T-helper 17 cell (primary cell): ENCODE results near the gene CDCA7L. TPM values are rescaled to one million over a fixed set of nuclear protein-coding genes. Genes with fewer than 3 reads are reported as not detected.
A peak's percentile ranks its signal among the peaks of the same experiment; 100 is the strongest.
"Not testable (repeated sequence)": the region's sequence is repeated elsewhere in the genome, so short reads cannot be mapped to it uniquely, and the experiment has no call there.

ENCODE experiments used
- ATAC-seq: fragments of 150-1000 bp; cut with Tn5 transposase; 2 replicates; pipeline ENCODE4 v1.10.0; 2021; ENCODE audit warnings: mild to moderate bottlenecking, moderate library complexity
- DNase-seq, 3 donors: peaks; one replicate each; pipeline versions ENCODE4 v3.0.0 to v3.0.0-alpha.2; 2020 to 2021
- H3K9me3 ChIP-seq: one replicate; pipeline ENCODE4 v1.7.0; 2013; ENCODE audit warnings: low read length, mild to moderate bottlenecking; ENCODE audit not compliant: control insufficient read depth, poor library complexity, severe bottlenecking
- H3K27ac Mint-ChIP-seq: one replicate; pipeline ENCODE4 v1.8.0; 2022; ENCODE audit warnings: mild to moderate bottlenecking, moderate library complexity, mixed read lengths
- H3K27me3 Mint-ChIP-seq: one replicate; pipeline ENCODE4 v1.8.0; 2022; ENCODE audit warnings: mixed read lengths
- H3K36me3 Mint-ChIP-seq: one replicate; pipeline ENCODE4 v1.8.0; 2022; ENCODE audit warnings: low read depth, mixed read lengths
- H3K4me1 Mint-ChIP-seq: one replicate; pipeline ENCODE4 v1.8.0; 2022; ENCODE audit warnings: mild to moderate bottlenecking, mixed read lengths
- H3K4me3 Mint-ChIP-seq: one replicate; pipeline ENCODE4 v1.8.0; 2022; ENCODE audit warnings: mild to moderate bottlenecking, moderate library complexity, mixed read lengths
- total RNA-seq, 4 donors: library from RNA in 2 of 4; stranded (reverse) in 2 of 4; gene quantifications; one replicate each; pipeline ENCODE4 v1.2.3 and lab custom pipeline; 2022 to 2026

The CDCA7L gene
- total RNA-seq, 2 donors from 2014 or later, result 5.9 to 6.0 TPM

DNA sequence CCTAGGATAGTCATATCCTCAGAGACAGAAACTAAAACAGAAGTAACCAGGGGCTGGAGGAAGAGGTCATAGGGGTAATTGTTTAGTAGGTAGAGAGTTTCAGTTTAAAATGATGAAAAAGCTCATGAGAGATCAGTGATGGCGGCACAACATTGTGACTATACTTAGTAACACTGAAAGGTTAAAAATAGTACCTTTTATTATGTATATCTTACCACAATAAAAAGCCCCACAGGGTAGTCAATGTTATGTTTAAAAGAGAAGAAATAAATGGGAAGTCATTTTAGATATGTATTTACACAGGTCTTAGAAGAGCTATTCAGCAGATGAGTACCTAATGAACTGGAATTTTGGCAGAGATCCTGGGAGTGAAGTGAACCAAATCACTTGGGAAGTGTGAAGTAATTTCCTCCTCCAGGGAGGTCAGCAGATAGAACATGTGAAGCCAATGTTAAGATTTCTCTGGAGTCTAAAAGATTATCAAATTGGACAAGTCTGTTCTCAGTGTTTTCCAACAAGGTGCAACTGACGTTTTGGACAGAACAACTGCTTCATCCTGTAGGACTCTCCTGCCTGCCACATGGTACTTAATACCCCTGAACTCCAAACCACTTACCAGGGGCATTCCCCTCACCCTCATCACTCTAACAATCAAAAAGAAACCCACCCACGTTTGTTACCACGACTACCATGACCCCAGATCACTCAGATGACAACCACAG lies 6.4 kb downstream of the CDCA7L start:
- H3K27me3 Mint-ChIP-seq, result peaks cover 18% of the 10 kb centered on the region
- peak; percentile 47 for ATAC-seq
- H3K4me3 Mint-ChIP-seq, result no peak overlapping the region
- peaks cover 8% of the 10 kb centered on the region for H3K4me1 Mint-ChIP-seq
- no peaks in the 10 kb centered on the region for H3K9me3 ChIP-seq
- H3K27ac Mint-ChIP-seq, result no peak overlapping the region
- no peaks in the 10 kb centered on the region for H3K36me3 Mint-ChIP-seq
- no peak for DNase-seq

- no peak overlapping the region for H3K4me3 Mint-ChIP-seq
- no peaks in the 10 kb centered on the region for H3K9me3 ChIP-seq
- DNase-seq, result no peak
- peaks cover 8% of the 10 kb centered on the region for H3K4me1 Mint-ChIP-seq
- H3K27ac Mint-ChIP-seq, result no peak overlapping the region
- no peaks in the 10 kb centered on the region for H3K36me3 Mint-ChIP-seq
- no peak for ATAC-seq
- H3K27me3 Mint-ChIP-seq, result peaks cover 17% of the 10 kb centered on the region
Observed at GRCh38 chr7:21938463-21938862, 7.2 kb downstream of the CDCA7L start.

- Mint-ChIP-seq H3K4me1 (peaks cover 3% of the 10 kb centered on the region), H3K4me3 (no peak overlapping the region), H3K27ac (no peak overlapping the region), H3K36me3 (no peaks in the 10 kb centered on the region), H3K27me3 (peaks cover 4% of the 10 kb centered on the region)
- no peak for DNase-seq
- H3K9me3 ChIP-seq, result no peaks in the 10 kb centered on the region
- ATAC-seq, result no peak
Observed at GRCh38 chr7:21934808-21935207, 10.9 kb downstream of the CDCA7L start.

DNA sequence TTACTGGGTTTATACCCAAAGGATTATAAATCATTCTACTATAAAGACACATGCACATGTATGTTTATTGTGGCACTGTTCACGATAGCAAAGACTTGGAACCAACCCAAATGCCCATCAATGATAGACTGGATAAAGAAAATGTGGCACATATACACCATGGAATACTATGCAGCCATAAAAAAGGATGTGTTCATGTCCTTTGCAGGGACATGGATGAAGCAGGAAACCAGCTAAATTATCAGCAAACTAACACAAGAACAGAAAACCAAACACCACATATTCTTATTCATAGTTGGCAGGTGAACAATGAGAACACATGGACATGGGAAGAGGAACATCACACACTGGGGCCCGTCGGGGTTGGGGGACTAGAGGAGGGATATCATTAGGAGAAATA lies 12.4 kb downstream of the CDCA7L start:
- not testable (repeated sequence) for H3K27me3 Mint-ChIP-seq, ATAC-seq, DNase-seq, H3K9me3 ChIP-seq, H3K27ac Mint-ChIP-seq, H3K4me1 Mint-ChIP-seq, H3K4me3 Mint-ChIP-seq, H3K36me3 Mint-ChIP-seq

GRCh38 chr7:21927693-21928092 lies 18.0 kb downstream of the CDCA7L start:
- H3K27me3 Mint-ChIP-seq, result no peaks in the 10 kb centered on the region
- no peak overlapping the region for H3K4me3 Mint-ChIP-seq
- ATAC-seq, result no peak
- no peaks in the 10 kb centered on the region for H3K4me1 Mint-ChIP-seq
- peaks cover 2% of the 10 kb centered on the region for H3K36me3 Mint-ChIP-seq
- H3K27ac Mint-ChIP-seq, result no peak overlapping the region
- H3K9me3 ChIP-seq, result no peaks in the 10 kb centered on the region
- no peak for DNase-seq

DNA sequence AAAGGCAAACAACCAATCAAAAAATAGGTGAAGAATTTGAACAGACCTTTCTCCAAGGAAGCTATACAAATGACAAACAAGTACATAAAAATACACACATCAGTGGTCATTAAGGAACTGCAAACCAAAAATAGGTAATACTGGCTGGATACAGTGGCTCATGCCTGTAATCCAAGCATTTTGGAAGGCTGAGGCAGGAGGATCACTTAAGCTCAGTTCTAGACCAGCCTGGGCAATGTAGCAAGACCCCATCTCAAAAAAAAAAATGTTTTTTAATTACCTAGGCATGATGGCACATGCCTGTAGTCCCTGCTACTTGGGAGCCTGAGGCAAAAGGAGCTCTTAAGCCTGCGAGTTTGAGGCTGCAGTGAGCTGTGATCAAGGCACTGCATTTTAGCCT lies 19.3 kb downstream of the CDCA7L start:
- Mint-ChIP-seq H3K4me3 (no peak overlapping the region), H3K4me1 (no peaks in the 10 kb centered on the region), H3K27ac (no peak overlapping the region), H3K36me3 (peaks cover 2% of the 10 kb centered on the region), H3K27me3 (no peaks in the 10 kb centered on the region)
- DNase-seq (no peak), ATAC-seq (no peak)
- H3K9me3 ChIP-seq, result no peaks in the 10 kb centered on the region

DNA sequence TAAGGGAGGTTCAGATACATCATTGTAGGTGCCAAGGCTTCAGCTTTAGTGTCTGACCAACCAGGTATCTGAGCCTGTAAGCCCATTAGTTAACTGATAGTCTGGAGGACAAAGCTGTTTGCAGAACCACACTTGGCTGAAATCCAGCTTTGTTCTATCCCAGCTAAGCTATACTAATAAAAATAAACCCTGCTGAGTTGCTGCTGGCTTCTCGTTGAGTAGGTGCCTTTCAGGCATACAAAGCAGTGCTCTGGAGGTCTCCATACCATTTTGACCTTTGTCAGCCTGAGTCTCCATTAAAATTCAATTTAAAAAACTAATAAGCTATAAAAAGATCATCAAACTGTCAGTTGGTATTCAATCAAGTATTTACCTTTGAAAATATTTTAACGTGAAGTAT lies 22.0 kb downstream of the CDCA7L start:
- Mint-ChIP-seq H3K4me1 (no peaks in the 10 kb centered on the region), H3K27ac (no peak overlapping the region), H3K36me3 (peaks cover under 1% of the 10 kb centered on the region), H3K4me3 (no peak overlapping the region), H3K27me3 (no peaks in the 10 kb centered on the region)
- no peaks in the 10 kb centered on the region for H3K9me3 ChIP-seq
- no peak for DNase-seq
- no peak for ATAC-seq

- Mint-ChIP-seq H3K4me1 (no peaks in the 10 kb centered on the region), H3K27ac (no peak overlapping the region), H3K36me3 (no peaks in the 10 kb centered on the region), H3K27me3 (no peaks in the 10 kb centered on the region), H3K4me3 (no peak overlapping the region)
- DNase-seq, result no peak
- ATAC-seq, result no peak
- H3K9me3 ChIP-seq, result no peaks in the 10 kb centered on the region
Observed at GRCh38 chr7:21922605-21923004, 23.1 kb downstream of the CDCA7L start.

- Mint-ChIP-seq H3K36me3 (no peaks in the 10 kb centered on the region), H3K27ac (no peak overlapping the region), H3K4me3 (no peak overlapping the region), H3K27me3 (no peaks in the 10 kb centered on the region), H3K4me1 (no peaks in the 10 kb centered on the region)
- no peak for ATAC-seq
- no peaks in the 10 kb centered on the region for H3K9me3 ChIP-seq
- DNase-seq, result no peak
Observed at GRCh38 chr7:21920936-21921335, 24.8 kb downstream of the CDCA7L start.

DNA sequence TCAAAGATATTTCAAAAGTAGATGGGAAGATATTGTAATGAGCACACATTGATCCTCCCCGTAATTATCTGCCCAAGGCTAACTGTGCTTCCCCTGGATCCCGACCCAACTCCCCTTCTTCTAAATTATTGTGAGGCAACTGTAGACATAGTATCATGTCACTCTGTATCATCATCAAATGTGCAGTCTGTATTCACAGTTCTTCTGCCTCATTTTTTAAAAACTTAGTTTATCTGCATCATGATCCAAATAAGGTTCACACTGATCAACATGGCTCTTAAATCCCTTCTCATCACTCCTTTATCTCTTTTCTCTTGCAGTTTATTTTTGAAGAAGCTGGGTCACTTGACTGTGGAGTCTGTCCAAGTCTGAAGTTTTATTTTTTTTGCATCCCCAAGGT lies 27.5 kb downstream of the CDCA7L start:
- Mint-ChIP-seq H3K4me3 (no peak overlapping the region), H3K4me1 (peaks cover 3% of the 10 kb centered on the region), H3K27me3 (no peaks in the 10 kb centered on the region), H3K36me3 (no peaks in the 10 kb centered on the region), H3K27ac (no peak overlapping the region)
- ATAC-seq (no peak), DNase-seq (no peak)
- no peaks in the 10 kb centered on the region for H3K9me3 ChIP-seq

DNA sequence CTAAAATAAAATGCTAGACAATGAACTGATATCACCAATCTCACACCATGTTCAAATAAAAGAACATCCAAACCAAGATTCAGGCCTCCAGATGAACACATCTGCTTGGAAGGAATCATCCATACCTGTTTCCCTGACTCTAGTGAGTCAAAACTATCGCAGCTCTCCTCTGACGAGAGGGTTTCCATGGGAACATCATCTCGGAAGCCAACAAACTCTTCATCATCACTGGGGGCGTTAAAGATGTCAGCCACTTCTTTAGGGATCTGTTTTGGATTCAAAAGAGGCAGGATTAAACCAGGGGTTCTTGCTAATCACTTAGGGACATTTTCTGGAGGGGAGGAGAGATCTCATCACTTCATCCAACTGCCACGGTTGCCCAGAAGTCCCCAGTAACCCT lies 29.1 kb downstream of the CDCA7L start:
- Mint-ChIP-seq H3K27me3 (no peaks in the 10 kb centered on the region), H3K4me3 (no peak overlapping the region), H3K27ac (peak overlapping the region; percentile 8), H3K36me3 (peaks cover 2% of the 10 kb centered on the region), H3K4me1 (peaks cover 3% of the 10 kb centered on the region)
- no peaks in the 10 kb centered on the region for H3K9me3 ChIP-seq
- ATAC-seq (no peak), DNase-seq (no peak)

DNA sequence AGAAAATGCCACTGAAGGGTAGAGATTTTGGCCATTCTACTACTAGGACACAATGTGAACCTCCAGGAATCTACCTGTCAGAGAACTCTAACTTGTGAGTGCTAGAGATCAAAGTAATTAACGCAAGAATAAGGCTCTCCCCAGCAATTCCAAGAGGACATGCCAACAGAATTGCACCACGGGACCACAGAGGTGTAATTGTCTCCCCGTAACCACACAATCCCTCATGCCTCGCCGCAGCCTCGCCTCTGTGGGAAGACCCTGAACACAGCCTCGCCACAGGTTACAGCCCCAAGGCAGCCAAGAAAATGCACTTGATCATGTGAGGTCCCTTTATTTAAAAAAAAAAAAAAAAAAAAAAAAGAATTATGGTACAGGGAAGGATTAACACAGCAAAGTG lies 29.5 kb downstream of the CDCA7L start:
- ATAC-seq, result no peak
- H3K4me3 Mint-ChIP-seq, result no peak overlapping the region
- no peaks in the 10 kb centered on the region for H3K9me3 ChIP-seq
- peaks cover 2% of the 10 kb centered on the region for H3K36me3 Mint-ChIP-seq
- no peak for DNase-seq
- H3K4me1 Mint-ChIP-seq, result peaks cover 3% of the 10 kb centered on the region
- no peak overlapping the region for H3K27ac Mint-ChIP-seq
- H3K27me3 Mint-ChIP-seq, result no peaks in the 10 kb centered on the region

DNA sequence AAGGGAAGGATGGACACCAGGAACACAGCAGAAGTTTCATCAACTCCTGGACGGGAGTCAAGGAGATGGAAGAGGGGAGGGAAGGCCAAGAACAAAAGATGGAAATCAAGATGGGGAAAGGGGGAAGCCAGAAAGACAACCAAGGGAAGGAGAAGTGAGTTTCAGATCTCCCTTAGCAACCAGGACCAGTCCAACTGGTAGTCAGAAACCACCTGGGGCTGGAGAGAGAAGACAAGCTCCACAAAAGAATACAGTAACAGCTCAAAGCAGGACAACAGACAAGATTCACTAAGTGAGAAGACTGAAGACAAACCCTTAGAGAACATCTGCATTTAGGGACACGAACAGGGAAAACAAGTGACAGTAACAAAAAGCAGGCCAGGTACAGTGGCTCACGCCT lies 30.6 kb downstream of the CDCA7L start:
- Mint-ChIP-seq H3K4me1 (peaks cover 3% of the 10 kb centered on the region), H3K4me3 (no peak overlapping the region), H3K27ac (no peak overlapping the region), H3K36me3 (peaks cover 2% of the 10 kb centered on the region), H3K27me3 (no peaks in the 10 kb centered on the region)
- no peak for ATAC-seq
- no peaks in the 10 kb centered on the region for H3K9me3 ChIP-seq
- no peak for DNase-seq

GRCh38 chr7:21914671-21915070 lies 31.0 kb downstream of the CDCA7L start:
- DNase-seq (no peak), ATAC-seq (no peak)
- Mint-ChIP-seq H3K27me3 (no peaks in the 10 kb centered on the region), H3K4me3 (no peak overlapping the region), H3K4me1 (peaks cover 3% of the 10 kb centered on the region), H3K36me3 (peaks cover 2% of the 10 kb centered on the region), H3K27ac (no peak overlapping the region)
- no peaks in the 10 kb centered on the region for H3K9me3 ChIP-seq
